IMR-90 (cell line): ENCODE measurements around the gene CCDC13.

Experiments used
- CEBPB ChIP-seq: IDR thresholded peaks from 2 replicates; pipeline ENCODE4 v1.6.1; 2012; ENCODE audit warnings: low read depth, low read length, improper control_type of control experiment
- CTCF ChIP-seq: conservative IDR thresholded peaks from 2 replicates; pipeline ENCODE4 v1.5.1; 2012; ENCODE audit warnings: mild to moderate bottlenecking, low read depth, low read length, improper control_type of control experiment
- MAFK ChIP-seq: IDR thresholded peaks from 2 replicates; pipeline ENCODE4 v1.6.1; 2012; ENCODE audit warnings: low read depth, low read length, improper control_type of control experiment
- MXI1 ChIP-seq: IDR thresholded peaks from 2 replicates; pipeline ENCODE4 v1.6.1; 2012; ENCODE audit warnings: low read depth, mild to moderate bottlenecking, low read length, moderate library complexity, borderline replicate concordance
- POLR2A ChIP-seq: IDR thresholded peaks from 2 replicates; pipeline ENCODE4 v1.6.1; 2012; ENCODE audit warnings: mild to moderate bottlenecking, low read depth, low read length
- RCOR1 ChIP-seq: IDR thresholded peaks from 2 replicates; pipeline ENCODE4 v1.6.1; 2012; ENCODE audit warnings: mild to moderate bottlenecking, low read length, improper control_type of control experiment; ENCODE audit not compliant: insufficient replicate concordance
- RFX5 ChIP-seq: IDR thresholded peaks from 2 replicates; pipeline ENCODE4 v1.8.0; 2012; ENCODE audit warnings: low read depth, mild to moderate bottlenecking, low read length, moderate library complexity
- SMC3 ChIP-seq: fragments of 150-350 bp; IDR thresholded peaks from 2 replicates; pipeline ENCODE4 v1.6.1; 2016; ENCODE audit warnings: low read depth, mild to moderate bottlenecking, antibody characterized with exemption, low read length, moderate library complexity

GRCh38 chr3:42815826-42816225 is 42.8 kb upstream of the CCDC13 start:
- TF ChIP-seq CTCF (no peak), RCOR1 (no peak), POLR2A (no peak), CEBPB (no peak), SMC3 (no peak), MAFK (no peak), RFX5 (no peak), MXI1 (no peak)
